GM12872 (cell line): Measurements from ENCODE around the gene ITPR1.

Experiments used
- CTCF ChIP-seq: IDR thresholded peaks from 3 replicates; pipeline ENCODE4 v1.5.1; 2011; ENCODE audit warnings: low read depth, mild to moderate bottlenecking, low read length, moderate library complexity; ENCODE audit not compliant: insufficient read depth

ITPR1 gene

GRCh38 chr3:4766716-4767499 is 273.8 kb downstream of the ITPR1 start:
- no peak for TF ChIP-seq CTCF

GRCh38 chr3:4768021-4768420 is 274.9 kb downstream of the ITPR1 start:
- TF ChIP-seq CTCF: no peak

- TF ChIP-seq CTCF: no peak
These were observed 275.4 kb downstream of the ITPR1 start for GRCh38 chr3:4768521-4768920.

GRCh38 chr3:4770561-4770960 is 277.4 kb downstream of the ITPR1 start:
- no peak for TF ChIP-seq CTCF

GRCh38 chr3:4771243-4771642 is 278.1 kb downstream of the ITPR1 start:
- TF ChIP-seq CTCF: no peak

GRCh38 chr3:4772171-4772804 is 279.1 kb downstream of the ITPR1 start:
- TF ChIP-seq CTCF: no peak

GRCh38 chr3:4772858-4773257 is 279.7 kb downstream of the ITPR1 start:
- no peak for TF ChIP-seq CTCF
